Panc1 (cell line): ENCODE results near the gene MYH10. TPM values are rescaled to one million over a fixed set of nuclear protein-coding genes. Genes with fewer than 3 reads are reported as not detected.

ENCODE experiments used
- ATAC-seq: fragments of 200-7000 bp; cut with Tn5 transposase; 2 replicates; pipeline ENCODE4 v1.9.1; 2020; ENCODE audit warnings: mild to moderate bottlenecking, moderate library complexity
- BruUV-seq: library from RNA; stranded (reverse); fragments of 400-500 nt; replicated peaks from 2 replicates; lab custom pipeline; 2021; lab: Mats Ljungman, UMichigan
- CTCF ChIA-PET: fragments of 300-600 bp; sonication (Branson Sonifier 250); formaldehyde crosslinking; loops from one replicate; lab custom pipeline; 2022; ENCODE audit warnings: antibody characterized with exemption; lab: Charles Lee
- POLR2A ChIA-PET: fragments of 300-600 bp; sonication (Branson Sonifier 250); formaldehyde crosslinking; loops from one replicate; lab custom pipeline; 2022; ENCODE audit warnings: antibody characterized with exemption; lab: Charles Lee
- DNase-seq: peaks from one replicate; pipeline ENCODE4 v3.0.0-alpha.2; 2010; ENCODE audit warnings: low read depth, low spot score
- H3K27ac ChIP-seq: 2 replicates; pipeline ENCODE4 v1.5.1; 2011; ENCODE audit warnings: mild to moderate bottlenecking, low read length, inconsistent platforms
- H3K27me3 ChIP-seq: fragments of 200-500 bp; sonication (Bioruptor generic); 2 replicates; pipeline ENCODE4 v1.6.0; 2014; ENCODE audit warnings: low read length, inconsistent platforms; ENCODE audit not compliant: control insufficient read depth, insufficient read depth
- H3K36me3 ChIP-seq: fragments of 200-500 bp; sonication (Bioruptor generic); 2 replicates; pipeline ENCODE4 v1.5.1; 2014; ENCODE audit warnings: inconsistent platforms, mild to moderate bottlenecking, low read length, moderate library complexity; ENCODE audit not compliant: control insufficient read depth, insufficient read depth
- H3K4me1 ChIP-seq: 2 replicates; pipeline ENCODE4 v1.5.1; 2011; ENCODE audit warnings: inconsistent platforms, mild to moderate bottlenecking, low read length, moderate library complexity; ENCODE audit not compliant: control insufficient read depth, insufficient read depth
- H3K4me3 ChIP-seq, 2 experiments: 2 replicates each; pipeline ENCODE4 v1.5.1; 2011 to 2012; ENCODE audit warnings: low read depth in 2 of 2, low read length in 2 of 2, mild to moderate bottlenecking in 2 of 2, inconsistent platforms in 1 of 2, moderate library complexity in 1 of 2
- H3K9me3 ChIP-seq: fragments of 200-500 bp; sonication (Bioruptor generic); 2 replicates; pipeline ENCODE4 v1.5.1; 2014; ENCODE audit warnings: low read depth, mild to moderate bottlenecking, inconsistent platforms, low read length, moderate library complexity; ENCODE audit not compliant: control insufficient read depth, insufficient read depth
- CTCF ChIP-seq: fragments of 450-650 bp; IDR thresholded peaks from 2 replicates; pipeline ENCODE4 v1.5.1; 2017; ENCODE audit warnings: mild to moderate bottlenecking
- POLR2AphosphoS5 ChIP-seq: IDR thresholded peaks from 2 replicates; pipeline ENCODE4 v1.6.1; 2012; ENCODE audit warnings: mild to moderate bottlenecking, low read depth, low read length, moderate library complexity
- REST ChIP-seq, 2 experiments: IDR thresholded peaks; 2 replicates each; pipeline ENCODE4 v1.6.1; 2011 to 2012; ENCODE audit warnings: low read depth in 2 of 2, control low read depth in 1 of 2, low read length in 1 of 2, mild to moderate bottlenecking in 1 of 2, moderate library complexity in 1 of 2; ENCODE audit not compliant: insufficient read depth in 1 of 2
- SIN3A ChIP-seq: IDR thresholded peaks from 2 replicates; pipeline ENCODE4 v1.6.1; 2012; ENCODE audit warnings: low read depth, mild to moderate bottlenecking, low read length, moderate library complexity, borderline replicate concordance; ENCODE audit not compliant: insufficient read depth
- TCF7L2 ChIP-seq: IDR thresholded peaks from 2 replicates; pipeline ENCODE4 v1.6.1; 2011; ENCODE audit warnings: mild to moderate bottlenecking, low read depth, low read length, inconsistent platforms
- in situ Hi-C: cut with HindIII; loops from 2 replicates; pipeline ENCODE4 v1.10.0; 2016; ENCODE audit warnings: low sequenced_read_pairs, low pct_unique_long_range_greater_than_20kb
- intact Hi-C: fragments of 100-400 bp; cut with micrococcal nuclease; formaldehyde crosslinking; loops from one replicate; pipeline ENCODE4 v1.10.0; 2022; ENCODE audit not compliant: unreplicated experiment
- total RNA-seq: library from RNA; stranded (reverse); gene quantifications from one replicate; pipeline ENCODE4 v1.2.1, GENCODE V29; 2021; ENCODE audit not compliant: unreplicated experiment

The MYH10 gene
- total RNA-seq, 1 experiment from 2014 or later, result 36.5 TPM

- H3K9me3 ChIP-seq, result no peaks in the 10 kb centered on the region
- CTCF ChIA-PET, result no interaction called here
- in situ Hi-C loops (no loop called here), intact Hi-C loops (no loop called here)
- DNase-seq (no peak), ATAC-seq (no peak)
- no peaks in the 10 kb centered on the region; the same call in 1 of the 2 replicates for H3K36me3 ChIP-seq
- TF ChIP-seq POLR2AphosphoS5, result no peak
- TF ChIP-seq CTCF, result no peak
- no peak for TF ChIP-seq TCF7L2
- no peak for TF ChIP-seq REST (IDR thresholded peaks at IDR 0.05; ENCODE audit: insufficient read depth in 1 of 2, low read depth in 2 of 2, low read length in 1 of 2)
- no peak for TF ChIP-seq SIN3A
- H3K4me3 ChIP-seq, result no peak overlapping the region
- H3K4me1 ChIP-seq, result no peaks in the 10 kb centered on the region
- POLR2A ChIA-PET, result no interaction called here
- no peaks in the 10 kb centered on the region for H3K27me3 ChIP-seq
- H3K27ac ChIP-seq, result no peak overlapping the region
- BruUV-seq, result no TSS peak
Measured at GRCh38 chr17:8477715-8478441, 152.6 kb downstream of the MYH10 start.

GRCh38 chr17:8477171-8477570 is 153.4 kb downstream of the MYH10 start:
- TF ChIP-seq TCF7L2, result no peak
- H3K4me1 ChIP-seq, result no peaks in the 10 kb centered on the region
- CTCF ChIA-PET, result no interaction called here
- intact Hi-C loops (no loop called here), in situ Hi-C loops (no loop called here)
- no peaks in the 10 kb centered on the region; the same call in 1 of the 2 replicates for H3K36me3 ChIP-seq
- H3K9me3 ChIP-seq, result no peaks in the 10 kb centered on the region
- H3K27ac ChIP-seq, result no peak overlapping the region
- BruUV-seq, result no TSS peak
- no peak for DNase-seq
- no peaks in the 10 kb centered on the region for H3K27me3 ChIP-seq
- no peak overlapping the region for H3K4me3 ChIP-seq
- POLR2A ChIA-PET, result no interaction called here
- no peak for ATAC-seq

- no peak overlapping the region for H3K4me3 ChIP-seq
- POLR2A ChIA-PET, result no interaction called here
- CTCF ChIA-PET, result no interaction called here
- no peaks in the 10 kb centered on the region; the same call in 1 of the 2 replicates for H3K36me3 ChIP-seq
- no peaks in the 10 kb centered on the region for H3K9me3 ChIP-seq
- no peaks in the 10 kb centered on the region for H3K4me1 ChIP-seq
- H3K27me3 ChIP-seq, result no peaks in the 10 kb centered on the region
- no peak for TF ChIP-seq TCF7L2
- no peak for TF ChIP-seq SIN3A
- no peak for TF ChIP-seq POLR2AphosphoS5
- no peak for TF ChIP-seq REST (IDR thresholded peaks at IDR 0.05; ENCODE audit: insufficient read depth in 1 of 2, low read depth in 2 of 2, low read length in 1 of 2)
- TF ChIP-seq CTCF, result no peak
- ATAC-seq (no peak), DNase-seq (no peak)
- intact Hi-C loops, result no loop called here
- no TSS peak for BruUV-seq
- no peak overlapping the region for H3K27ac ChIP-seq
- in situ Hi-C loops, result no loop called here
Measured at GRCh38 chr17:8476741-8477140, 153.8 kb downstream of the MYH10 start.
